WTC11 (cell line): ENCODE results near the gene EXOC3L4. TPM values are rescaled to one million over a fixed set of nuclear protein-coding genes. Genes with fewer than 3 reads are reported as not detected.

ENCODE experiments used
- ATAC-seq: fragments of 200-7000 bp; cut with Tn5 transposase; 2 replicates; pipeline ENCODE4 v1.10.0; 2021; ENCODE audit warnings: mild to moderate bottlenecking, moderate library complexity
- CTCF ChIA-PET: fragments of 300-600 bp; sonication (Branson Sonifier 250); formaldehyde crosslinking; loops from one replicate; lab custom pipeline; 2021; ENCODE audit warnings: antibody characterized with exemption; lab: Charles Lee
- POLR2A ChIA-PET: fragments of 350-600 bp; sonication (Branson Sonifier 250); formaldehyde crosslinking; loops from one replicate; lab custom pipeline; 2021; ENCODE audit warnings: antibody characterized with exemption; lab: Charles Lee
- DNase-seq: peaks from one replicate; pipeline ENCODE4 v3.0.0; 2021; ENCODE audit warnings: low spot score
- H3K27ac Mint-ChIP-seq: 2 replicates; pipeline ENCODE4 v1.8.0; 2021; ENCODE audit warnings: mixed read lengths
- H3K27me3 Mint-ChIP-seq: 2 replicates; pipeline ENCODE4 v1.8.0; 2021; ENCODE audit warnings: low read depth, mild to moderate bottlenecking, moderate library complexity, mixed read lengths
- H3K36me3 Mint-ChIP-seq: 2 replicates; pipeline ENCODE4 v1.8.0; 2021; ENCODE audit warnings: mixed read lengths
- H3K4me1 Mint-ChIP-seq: 2 replicates; pipeline ENCODE4 v1.8.0; 2022; ENCODE audit warnings: mixed read lengths
- H3K4me3 Mint-ChIP-seq: 2 replicates; pipeline ENCODE4 v1.8.0; 2021; ENCODE audit warnings: mild to moderate bottlenecking, moderate library complexity, mixed read lengths
- H3K9me3 Mint-ChIP-seq: 2 replicates; pipeline ENCODE4 v1.8.0; 2021; ENCODE audit warnings: mixed read lengths
- AFF4 ChIP-seq: sonication (generic); formaldehyde crosslinking; IDR thresholded peaks from 2 replicates; pipeline ENCODE4 v1.8.1; 2023; ENCODE audit warnings: mild to moderate bottlenecking, missing genetic modification reagents, borderline replicate concordance
- CREM ChIP-seq: sonication (generic); formaldehyde crosslinking; IDR thresholded peaks from 2 replicates; pipeline ENCODE4 v1.8.1; 2022; ENCODE audit warnings: mild to moderate bottlenecking, missing genetic modification reagents, moderate library complexity
- E2F4 ChIP-seq: sonication (generic); formaldehyde crosslinking; IDR thresholded peaks from 2 replicates; pipeline ENCODE4 v1.8.1; 2022; ENCODE audit warnings: low read depth, mild to moderate bottlenecking, moderate library complexity, missing genetic modification reagents, borderline replicate concordance
- E2F5 ChIP-seq: sonication (generic); formaldehyde crosslinking; IDR thresholded peaks from 2 replicates; pipeline ENCODE4 v1.8.1; 2022; ENCODE audit warnings: mild to moderate bottlenecking, moderate library complexity, missing genetic modification reagents
- FOXJ3 ChIP-seq: sonication (generic); formaldehyde crosslinking; IDR thresholded peaks from 2 replicates; pipeline ENCODE4 v1.9.0; 2021; ENCODE audit warnings: missing genetic modification reagents, mild to moderate bottlenecking, borderline replicate concordance
- FOXP1 ChIP-seq: sonication (generic); formaldehyde crosslinking; IDR thresholded peaks from 2 replicates; pipeline ENCODE4 v1.8.0; 2022; ENCODE audit warnings: missing genetic modification reagents, mild to moderate bottlenecking, moderate library complexity, borderline replicate concordance
- HMGXB4 ChIP-seq: sonication (generic); formaldehyde crosslinking; IDR thresholded peaks from 2 replicates; pipeline ENCODE4 v1.8.1; 2023; ENCODE audit warnings: mild to moderate bottlenecking, moderate library complexity, missing genetic modification reagents
- JUN ChIP-seq: sonication (generic); formaldehyde crosslinking; IDR thresholded peaks from 2 replicates; pipeline ENCODE4 v1.8.0; 2023; ENCODE audit warnings: mild to moderate bottlenecking, missing genetic modification reagents
- OVOL2 ChIP-seq: fragments of 250-450 bp; sonication (Bioruptor Pico); IDR thresholded peaks from 2 replicates; pipeline ENCODE4 v1.9.0; 2021; ENCODE audit warnings: mild to moderate bottlenecking, borderline replicate concordance
- RELA ChIP-seq: sonication (generic); formaldehyde crosslinking; IDR thresholded peaks from 2 replicates; pipeline ENCODE4 v1.8.1; 2022; ENCODE audit warnings: missing genetic modification reagents, mild to moderate bottlenecking, borderline replicate concordance
- RORB ChIP-seq: fragments of 250-450 bp; sonication (Bioruptor Pico); IDR thresholded peaks from 2 replicates; pipeline ENCODE4 v1.9.0; 2021; ENCODE audit warnings: mild to moderate bottlenecking
- TCF7 ChIP-seq: sonication (generic); formaldehyde crosslinking; IDR thresholded peaks from 2 replicates; pipeline ENCODE4 v1.8.0; 2022; ENCODE audit warnings: mild to moderate bottlenecking, low read depth, missing genetic modification reagents, moderate library complexity
- TEAD4 ChIP-seq: sonication (generic); formaldehyde crosslinking; IDR thresholded peaks from 2 replicates; pipeline ENCODE4 v1.8.0; 2022; ENCODE audit warnings: mild to moderate bottlenecking, missing genetic modification reagents
- USF1 ChIP-seq: sonication (generic); formaldehyde crosslinking; IDR thresholded peaks from 2 replicates; pipeline ENCODE4 v1.8.0; 2022; ENCODE audit warnings: mild to moderate bottlenecking, missing genetic modification reagents
- ZNF121 ChIP-seq: sonication (generic); formaldehyde crosslinking; IDR thresholded peaks from 2 replicates; pipeline ENCODE4 v1.8.0; 2023; ENCODE audit warnings: missing genetic modification reagents
- ZNF423 ChIP-seq: fragments of 250-450 bp; sonication (Bioruptor Pico); IDR thresholded peaks from 2 replicates; pipeline ENCODE4 v2.1.2; 2022; ENCODE audit warnings: mild to moderate bottlenecking, moderate library complexity
- ZNF512 ChIP-seq: sonication (generic); formaldehyde crosslinking; IDR thresholded peaks from 2 replicates; pipeline ENCODE4 v1.8.1; 2022; ENCODE audit warnings: missing genetic modification reagents, borderline replicate concordance
- ZNF671 ChIP-seq: fragments of 250-450 bp; sonication (Bioruptor Pico); IDR thresholded peaks from 2 replicates; pipeline ENCODE4 v1.8.0; 2021; ENCODE audit warnings: mild to moderate bottlenecking
- ZSCAN18 ChIP-seq: fragments of 250-450 bp; sonication (Bioruptor Pico); IDR thresholded peaks from 2 replicates; pipeline ENCODE4 v2.1.2; 2022; ENCODE audit warnings: mild to moderate bottlenecking, moderate library complexity
- total RNA-seq: library from RNA; stranded (reverse); gene quantifications from 3 replicates; pipeline ENCODE4 v1.2.3, GENCODE V29; 2021

Gene EXOC3L4
- total RNA-seq, 1 experiment from 2014 or later, result 0.42 TPM

- TF ChIP-seq E2F5 (no peak), FOXP1 (CRISPR knock-in tag) (no peak)
These were observed 46.7 kb downstream of the EXOC3L4 start (continued) for GRCh38 chr14:103141117-103141796.

- Mint-ChIP-seq H3K4me1 (peaks cover 27% of the 10 kb centered on the region), H3K36me3 (no peaks in the 10 kb centered on the region), H3K9me3 (no peaks in the 10 kb centered on the region), H3K27me3 (peaks cover 21% of the 10 kb centered on the region), H3K4me3 (no peak overlapping the region), H3K27ac (no peak overlapping the region)
- no peak for DNase-seq
- ChIA-PET POLR2A (no interaction called here), CTCF (interaction anchor here (1.0 to 3.2 kb wide), 7 partner anchors 15 to 55 kb away, joined by 4 to 25 read pairs (median 13); partner anchors contain the start of gene TNFAIP2)
- no peak for ATAC-seq
- no peak for TF ChIP-seq JUN
- TF ChIP-seq TCF7 (CRISPR knock-in tag), result no peak
- TF ChIP-seq AFF4 (CRISPR knock-in tag), result no peak
- no peak for TF ChIP-seq RORB
- no peak for TF ChIP-seq FOXJ3
- no peak for TF ChIP-seq ZNF121 (CRISPR knock-in tag)
- TF ChIP-seq E2F4 (CRISPR knock-in tag), result no peak
- TF ChIP-seq ZNF423 (CRISPR knock-in tag), result no peak
- TF ChIP-seq CREM (CRISPR knock-in tag), result no peak
- no peak for TF ChIP-seq USF1 (CRISPR knock-in tag)
- no peak for TF ChIP-seq OVOL2 (CRISPR knock-in tag)
These were observed 47.5 kb downstream of the EXOC3L4 start for GRCh38 chr14:103142026-103142425.

GRCh38 chr14:103142721-103143302, 48.3 kb downstream of the EXOC3L4 start:
- ChIA-PET POLR2A (no interaction called here), CTCF (interaction anchor here (1.0 to 3.2 kb wide), 4 partner anchors 14 to 39 kb away, joined by 4 to 25 read pairs (median 16); partner anchors contain the start of gene TNFAIP2)
- Mint-ChIP-seq H3K27ac (no peak overlapping the region), H3K4me1 (peaks cover 21% of the 10 kb centered on the region), H3K9me3 (no peaks in the 10 kb centered on the region), H3K36me3 (no peaks in the 10 kb centered on the region), H3K4me3 (no peak overlapping the region), H3K27me3 (peaks cover 19% of the 10 kb centered on the region)
- ATAC-seq (no peak), DNase-seq (no peak)
- no peak for TF ChIP-seq ZSCAN18 (CRISPR knock-in tag)
- no peak for TF ChIP-seq RELA
- no peak for TF ChIP-seq OVOL2 (CRISPR knock-in tag)
- TF ChIP-seq TEAD4 (CRISPR knock-in tag), result no peak
- TF ChIP-seq ZNF671, result no peak
- TF ChIP-seq ZNF512, result no peak
- no peak for TF ChIP-seq HMGXB4 (CRISPR knock-in tag)
